HG03025 (cell line): ENCODE results near the gene NEIL1.
"Not testable (repeated sequence)": the region's sequence is repeated elsewhere in the genome, so short reads cannot be mapped to it uniquely, and the experiment has no call there.

Experiments
- ATAC-seq: cut with Tn5 transposase; IDR thresholded peaks from one replicate; pipeline ENCODE4 v1.9.1; 2021; ENCODE audit warnings: mild to moderate bottlenecking, moderate library complexity; ENCODE audit not compliant: unreplicated experiment, low FRiP score

NEIL1 gene

DNA sequence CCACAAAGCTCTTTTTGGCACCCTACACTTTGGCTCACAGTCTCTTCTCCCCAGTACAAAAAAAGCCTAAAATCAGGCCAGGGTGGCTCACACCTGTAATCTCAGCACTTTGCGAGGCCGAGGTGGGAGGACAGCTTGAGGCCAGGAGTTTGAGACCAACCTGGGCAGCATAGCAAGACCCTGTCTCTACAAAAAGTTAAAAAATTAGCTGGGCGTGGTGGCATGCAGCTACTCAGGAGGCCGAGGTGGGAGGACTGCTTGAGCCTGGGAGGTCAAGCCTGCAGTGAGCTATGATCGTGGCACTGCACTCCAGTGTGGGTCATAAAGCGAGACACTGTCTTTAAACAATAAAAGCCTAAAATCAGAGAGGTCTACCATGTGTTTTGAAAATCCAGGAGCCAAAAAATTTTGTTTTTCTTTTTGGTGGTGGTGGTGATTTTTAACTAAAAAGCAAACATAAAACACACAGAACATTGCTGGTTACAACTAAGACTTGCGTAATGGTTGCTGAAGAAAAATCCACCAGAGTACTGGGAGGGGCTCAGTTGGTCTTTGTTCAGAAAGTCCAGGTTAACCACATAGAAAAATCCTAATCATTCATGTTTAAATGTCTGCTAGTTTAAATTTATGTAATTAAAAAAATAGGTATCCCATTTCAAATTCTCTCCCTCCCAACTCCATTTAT, 23.2 kb downstream of the NEIL1 start:
- no peak for ATAC-seq

DNA sequence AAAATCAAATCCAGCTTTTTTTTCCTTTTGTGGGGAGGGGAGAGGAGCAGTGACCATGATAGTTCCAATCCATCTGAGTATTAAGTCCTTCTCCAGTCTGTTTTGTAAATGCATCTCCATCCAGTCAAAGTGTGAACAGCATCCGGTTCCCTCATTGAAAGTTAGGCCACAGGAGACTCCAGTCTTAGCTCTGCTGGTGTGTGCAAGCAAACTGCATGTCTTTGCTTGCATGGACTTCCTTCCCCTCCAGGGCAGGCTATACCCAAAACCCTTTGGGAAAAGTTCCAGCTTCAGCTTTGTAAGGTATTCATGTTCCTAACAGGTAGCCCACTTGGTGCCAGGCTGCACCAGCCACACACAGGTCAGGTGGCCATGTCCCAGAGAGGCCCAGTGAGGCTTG, 24.6 kb downstream of the NEIL1 start:
- no peak for ATAC-seq

DNA sequence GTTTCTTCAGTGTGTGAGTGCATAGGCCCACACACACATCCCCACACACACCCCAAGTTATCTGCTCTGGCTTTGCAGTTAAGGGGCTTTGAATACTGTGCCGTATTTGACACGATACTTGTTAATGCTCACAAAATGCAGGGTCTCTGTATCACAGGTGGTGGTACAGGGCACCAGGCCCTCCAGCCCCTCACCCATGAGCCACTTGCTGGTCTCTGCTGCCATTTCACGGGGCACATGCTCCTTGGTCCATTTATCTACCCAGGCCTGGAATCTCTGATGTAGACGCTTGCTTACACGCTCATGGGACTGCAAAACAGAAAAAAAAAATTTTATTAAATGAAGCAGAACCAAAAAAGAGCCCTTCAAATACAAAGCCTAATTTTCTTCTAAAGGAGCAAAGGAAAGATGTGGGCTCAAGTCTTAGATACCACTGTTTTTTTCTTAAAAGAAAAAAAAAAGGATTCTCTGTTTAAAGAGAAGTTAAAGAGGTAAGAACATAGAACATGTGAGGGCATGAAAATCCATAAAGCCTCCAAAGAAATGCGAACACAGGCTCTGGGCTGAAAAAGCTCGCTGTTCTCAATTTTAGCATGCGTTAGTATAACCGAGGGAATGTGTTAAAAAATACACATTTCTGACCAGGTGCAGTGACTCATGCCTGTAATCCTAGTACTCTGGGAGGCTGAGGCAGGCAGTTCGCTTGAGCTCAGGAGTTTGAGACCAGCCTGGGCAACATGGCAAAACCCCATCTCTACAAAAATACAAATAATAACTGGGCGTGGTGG, 25.3 kb downstream of the NEIL1 start:
- ATAC-seq: no peak

DNA sequence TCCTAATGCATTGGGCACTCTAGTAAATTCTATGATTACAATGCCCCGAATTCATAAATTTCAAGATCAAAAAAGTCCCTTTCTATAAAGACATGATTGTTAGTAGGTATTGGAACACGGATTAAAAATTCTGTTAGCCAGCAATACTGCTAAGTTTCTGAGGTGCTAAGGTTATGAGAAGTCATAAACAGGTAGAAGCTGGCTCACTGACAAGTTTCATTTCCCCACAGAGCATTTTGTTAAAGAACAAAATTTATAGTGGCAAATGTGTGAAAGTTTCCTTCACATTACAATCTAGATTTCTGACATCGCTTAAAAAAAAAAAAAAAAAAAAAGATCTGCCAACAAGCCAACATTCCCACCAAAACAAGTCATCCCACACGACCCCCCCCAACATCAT, 33.9 kb downstream of the NEIL1 start:
- no peak for ATAC-seq

DNA sequence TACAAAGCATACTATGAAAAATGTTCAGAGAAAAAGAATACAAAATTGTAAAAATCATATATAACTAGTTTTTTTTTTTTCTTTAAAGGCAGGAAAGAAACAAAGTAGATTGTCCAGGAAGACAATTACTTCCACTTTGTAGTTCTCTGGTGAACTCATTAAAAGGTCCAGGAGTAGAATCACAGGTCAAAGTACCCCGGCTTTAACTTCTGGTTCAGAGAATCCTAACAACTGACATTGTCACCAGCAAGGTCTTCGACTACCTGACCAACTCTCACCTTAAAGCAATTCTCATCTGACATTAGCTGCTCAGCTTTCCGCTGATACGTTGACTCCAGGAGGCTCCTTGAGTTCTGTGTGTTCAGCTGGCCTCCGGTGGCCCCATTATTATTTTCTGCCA, 37.1 kb downstream of the NEIL1 start:
- not testable (repeated sequence) for ATAC-seq

DNA sequence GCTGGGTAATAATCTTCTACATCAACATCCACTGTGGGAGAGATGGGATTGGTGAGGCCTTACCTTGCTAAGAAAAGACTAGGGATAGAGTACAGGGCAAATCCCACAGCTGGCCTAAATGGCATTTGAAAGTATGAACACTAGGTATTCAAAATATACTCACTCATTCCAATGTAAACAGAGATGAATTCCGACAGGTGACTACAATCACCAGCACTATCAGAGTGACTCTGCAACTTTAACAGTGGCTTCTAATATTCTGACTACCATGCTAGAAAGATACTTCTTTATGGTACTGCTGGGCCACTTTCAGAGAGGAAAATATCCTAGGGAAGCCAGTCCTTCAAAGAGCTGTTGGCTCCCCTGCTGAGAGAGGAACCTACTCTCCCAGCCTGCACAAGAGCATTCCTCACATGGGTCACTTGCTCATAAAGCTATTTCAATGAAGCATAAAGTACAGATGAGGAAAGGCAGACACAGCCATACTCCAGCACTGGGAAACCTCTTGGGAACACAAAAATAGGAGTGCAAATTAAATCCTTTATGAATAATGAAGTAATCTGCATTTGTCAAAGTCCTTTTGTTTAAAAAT, 43.0 kb downstream of the NEIL1 start:
- no peak for ATAC-seq

DNA sequence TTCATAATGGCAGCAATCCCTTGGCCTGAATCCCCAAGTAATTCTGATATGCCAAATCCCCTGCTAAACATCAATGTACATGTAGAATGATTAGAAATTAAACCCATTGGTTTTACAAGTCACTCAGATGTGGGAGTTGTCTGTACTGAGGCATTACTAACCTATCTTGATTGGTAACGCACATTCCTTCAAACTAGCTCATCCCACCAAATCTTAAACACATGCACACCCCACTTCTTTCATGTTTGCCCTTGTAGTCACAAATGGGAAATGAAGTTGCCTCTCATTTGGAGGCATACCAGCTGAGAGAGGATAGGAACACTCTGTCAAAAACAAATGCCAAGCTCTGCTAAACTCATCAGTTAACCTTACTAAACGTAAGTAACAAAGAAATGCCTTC, 50.7 kb downstream of the NEIL1 start:
- no peak for ATAC-seq

DNA sequence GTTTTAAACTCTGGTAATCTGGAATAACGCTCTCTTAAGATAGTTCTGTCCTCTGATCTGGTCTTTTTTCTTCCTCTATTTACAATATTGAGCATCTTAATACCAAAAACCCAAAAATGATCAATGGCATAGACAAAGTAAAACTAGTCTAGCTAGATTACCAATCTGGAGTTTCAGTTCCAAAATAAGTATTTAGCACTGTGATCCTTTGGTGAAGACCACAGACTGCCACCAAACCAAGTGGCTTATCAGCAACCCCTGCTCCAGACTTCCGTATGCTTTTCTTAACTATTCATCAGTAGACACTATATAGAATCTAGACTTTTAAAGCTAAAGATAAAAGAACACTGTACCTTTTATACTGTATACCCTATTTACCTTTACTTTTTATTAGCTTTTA, 57.1 kb downstream of the NEIL1 start:
- no peak for ATAC-seq
